K562 (cell line): ENCODE results near the gene TMEM214. TPM values are rescaled to one million over a fixed set of nuclear protein-coding genes. Genes with fewer than 3 reads are reported as not detected.

ENCODE experiments used
- ATF7 ChIP-seq: fragments of 450-650 bp; IDR thresholded peaks from 2 replicates; pipeline ENCODE4 v1.7.1; 2014; ENCODE audit warnings: mild to moderate bottlenecking, moderate library complexity
- CXXC5 ChIP-seq: fragments of 250-450 bp; sonication (Bioruptor Pico); IDR thresholded peaks from 2 replicates; pipeline ENCODE4 v1.8.0; 2022; ENCODE audit warnings: inconsistent platforms, mild to moderate bottlenecking, moderate library complexity
- DEAF1 ChIP-seq: fragments of 450-650 bp; formaldehyde crosslinking; IDR thresholded peaks from 2 replicates; pipeline ENCODE4 v1.4.0; 2020; ENCODE audit warnings: mild to moderate bottlenecking, moderate library complexity
- MBD2 ChIP-seq: sonication (generic); IDR thresholded peaks from 2 replicates; pipeline ENCODE4 v1.6.1; 2016; ENCODE audit warnings: low read depth, borderline replicate concordance
- PML ChIP-seq: IDR thresholded peaks from 2 replicates; pipeline ENCODE4 v1.6.1; 2012; ENCODE audit warnings: low read length, inconsistent platforms
- RFX1 ChIP-seq: fragments of 450-650 bp; IDR thresholded peaks from 2 replicates; pipeline ENCODE4 v1.6.1; 2016; ENCODE audit warnings: mild to moderate bottlenecking, moderate library complexity
- SMARCC2 ChIP-seq: fragments of 450-650 bp; IDR thresholded peaks from 2 replicates; pipeline ENCODE4 v1.6.1; 2017; ENCODE audit warnings: antibody characterized with exemption, moderate library complexity, mild to moderate bottlenecking, low read depth
- ZFP36 ChIP-seq: fragments of 150-350 bp; IDR thresholded peaks from 2 replicates; pipeline ENCODE4 v1.6.1; 2018; ENCODE audit warnings: low read length, low read depth; ENCODE audit not compliant: partially characterized antibody
- ZNF584 ChIP-seq: fragments of 200-800 bp; sonication (Bioruptor generic); IDR thresholded peaks from 2 replicates; pipeline ENCODE4 v1.6.1; 2016; ENCODE audit warnings: low read depth, mild to moderate bottlenecking, missing genetic modification characterization, missing compliant biosample characterization
- polyA plus RNA-seq, 8 experiments: library from polyadenylated mRNA; depleted of rRNA in 4 of 8; stranded (reverse) in 5 of 8; unstranded in 3 of 8; fragments of >200 nt; fragmentation: Nextera tagmentation in 2 of 8; fragmentation: Illumina TruSeq in 1 of 8; extraction: Ambion mirVana in 2 of 8; extraction: Trizol in 1 of 8; gene quantifications; 2 replicates each; pipeline versions ENCODE4 v1.2.1 to v1.2.3, GENCODE V29; 2011 to 2014; ENCODE audit warnings: inconsistent platforms in 1 of 8, missing spikeins in 1 of 8
- total RNA-seq, 7 experiments: library from RNA; depleted of rRNA in 6 of 7; stranded (reverse); fragments of >200 nt in 6 of 7; fragmentation: Illumina TruSeq in 2 of 7; extraction: Trizol in 2 of 7; gene quantifications; 2 replicates each; pipeline versions ENCODE4 v1.2.1 to v1.2.3, GENCODE V29; 2011 to 2021; ENCODE audit warnings: low replicate concordance in 1 of 7
- TF ChIP-seq, protein P1 (sequence below): fragments of 450-650 bp; formaldehyde crosslinking; IDR thresholded peaks from 2 replicates; pipeline ENCODE4 v1.4.0; 2020; ENCODE audit warnings: mild to moderate bottlenecking, moderate library complexity
- TF ChIP-seq, protein P2 (sequence below): fragments of 250-450 bp; sonication (Bioruptor Pico); IDR thresholded peaks from 2 replicates; pipeline ENCODE4 v1.9.0; 2021; ENCODE audit warnings: mild to moderate bottlenecking, inconsistent platforms
- TF ChIP-seq, protein P3 (sequence below): sonication (generic); formaldehyde crosslinking; IDR thresholded peaks from 2 replicates; pipeline ENCODE4 v1.8.0; 2022; ENCODE audit warnings: mild to moderate bottlenecking, missing genetic modification reagents

TMEM214 gene
- total and polyA plus RNA-seq, 9 of the 15 experiments (the other 6 are each of a cell fraction or from before 2014, with no cell fraction given), result 11.4 to 81.4 (median 44.1) TPM

DNA sequence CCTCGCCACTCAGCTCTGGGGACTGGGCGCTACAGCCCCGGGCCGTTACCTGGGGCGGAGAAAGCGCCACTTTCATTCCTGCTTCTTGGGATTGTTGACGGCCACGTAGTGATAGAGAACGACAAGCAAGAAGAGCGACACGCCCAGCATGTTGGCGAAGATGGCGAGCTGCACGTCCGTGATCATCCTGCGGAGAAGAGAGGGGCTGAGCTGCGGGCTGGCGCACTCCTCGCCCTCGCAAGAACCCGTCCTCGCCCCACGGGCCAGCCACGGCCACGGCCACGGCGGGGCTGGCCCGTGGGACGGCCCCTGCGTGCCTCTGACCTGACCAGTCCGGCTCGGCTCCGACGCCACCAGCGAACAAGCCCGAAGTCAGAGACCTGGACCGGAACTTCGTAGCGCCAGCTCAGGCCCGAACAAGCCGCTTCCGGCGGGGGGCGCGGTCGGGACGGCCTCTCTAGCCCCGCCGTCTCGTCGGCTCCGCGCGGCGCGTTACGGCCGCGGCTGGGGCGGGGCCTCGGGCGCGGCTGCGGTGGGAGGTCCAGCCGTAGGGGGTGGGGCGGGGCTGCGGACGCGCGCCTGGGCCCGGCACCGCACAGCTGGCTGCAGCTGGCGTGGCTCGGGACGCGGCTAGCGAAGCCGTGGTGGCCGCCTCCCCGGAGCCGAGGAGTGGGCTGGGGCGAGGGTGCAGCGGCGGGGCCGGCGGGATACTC, 38.7 kb downstream of the TMEM214 start, which contains the start of gene OST4 (continued):
- TF ChIP-seq DEAF1 (CRISPR knock-in tag), result peak; percentile 54
- TF ChIP-seq PML, result peak; percentile 61; the same call in 1 of the 2 replicates
- TF ChIP-seq RFX1, result no peak
- TF ChIP-seq, protein P1, sequence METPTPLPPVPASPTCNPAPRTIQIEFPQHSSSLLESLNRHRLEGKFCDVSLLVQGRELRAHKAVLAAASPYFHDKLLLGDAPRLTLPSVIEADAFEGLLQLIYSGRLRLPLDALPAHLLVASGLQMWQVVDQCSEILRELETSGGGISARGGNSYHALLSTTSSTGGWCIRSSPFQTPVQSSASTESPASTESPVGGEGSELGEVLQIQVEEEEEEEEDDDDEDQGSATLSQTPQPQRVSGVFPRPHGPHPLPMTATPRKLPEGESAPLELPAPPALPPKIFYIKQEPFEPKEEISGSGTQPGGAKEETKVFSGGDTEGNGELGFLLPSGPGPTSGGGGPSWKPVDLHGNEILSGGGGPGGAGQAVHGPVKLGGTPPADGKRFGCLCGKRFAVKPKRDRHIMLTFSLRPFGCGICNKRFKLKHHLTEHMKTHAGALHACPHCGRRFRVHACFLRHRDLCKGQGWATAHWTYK (CRISPR knock-in tag), result peak; percentile 99
- TF ChIP-seq ATF7, result peak; percentile 78; the same call in 1 of the 2 replicates
- TF ChIP-seq, protein P2, sequence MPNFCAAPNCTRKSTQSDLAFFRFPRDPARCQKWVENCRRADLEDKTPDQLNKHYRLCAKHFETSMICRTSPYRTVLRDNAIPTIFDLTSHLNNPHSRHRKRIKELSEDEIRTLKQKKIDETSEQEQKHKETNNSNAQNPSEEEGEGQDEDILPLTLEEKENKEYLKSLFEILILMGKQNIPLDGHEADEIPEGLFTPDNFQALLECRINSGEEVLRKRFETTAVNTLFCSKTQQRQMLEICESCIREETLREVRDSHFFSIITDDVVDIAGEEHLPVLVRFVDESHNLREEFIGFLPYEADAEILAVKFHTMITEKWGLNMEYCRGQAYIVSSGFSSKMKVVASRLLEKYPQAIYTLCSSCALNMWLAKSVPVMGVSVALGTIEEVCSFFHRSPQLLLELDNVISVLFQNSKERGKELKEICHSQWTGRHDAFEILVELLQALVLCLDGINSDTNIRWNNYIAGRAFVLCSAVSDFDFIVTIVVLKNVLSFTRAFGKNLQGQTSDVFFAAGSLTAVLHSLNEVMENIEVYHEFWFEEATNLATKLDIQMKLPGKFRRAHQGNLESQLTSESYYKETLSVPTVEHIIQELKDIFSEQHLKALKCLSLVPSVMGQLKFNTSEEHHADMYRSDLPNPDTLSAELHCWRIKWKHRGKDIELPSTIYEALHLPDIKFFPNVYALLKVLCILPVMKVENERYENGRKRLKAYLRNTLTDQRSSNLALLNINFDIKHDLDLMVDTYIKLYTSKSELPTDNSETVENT, result 0 out of 2 replicates have a peak, but pooled peaks have one; percentile 10
- 0 out of 2 replicates have a peak, but pooled peaks have one; percentile 27 for TF ChIP-seq SMARCC2
- peak; percentile 93 for TF ChIP-seq CXXC5 (CRISPR knock-in tag)
- 0 out of 2 replicates have a peak, but pooled peaks have one; percentile 44 for TF ChIP-seq ZNF584
- TF ChIP-seq, protein P3, sequence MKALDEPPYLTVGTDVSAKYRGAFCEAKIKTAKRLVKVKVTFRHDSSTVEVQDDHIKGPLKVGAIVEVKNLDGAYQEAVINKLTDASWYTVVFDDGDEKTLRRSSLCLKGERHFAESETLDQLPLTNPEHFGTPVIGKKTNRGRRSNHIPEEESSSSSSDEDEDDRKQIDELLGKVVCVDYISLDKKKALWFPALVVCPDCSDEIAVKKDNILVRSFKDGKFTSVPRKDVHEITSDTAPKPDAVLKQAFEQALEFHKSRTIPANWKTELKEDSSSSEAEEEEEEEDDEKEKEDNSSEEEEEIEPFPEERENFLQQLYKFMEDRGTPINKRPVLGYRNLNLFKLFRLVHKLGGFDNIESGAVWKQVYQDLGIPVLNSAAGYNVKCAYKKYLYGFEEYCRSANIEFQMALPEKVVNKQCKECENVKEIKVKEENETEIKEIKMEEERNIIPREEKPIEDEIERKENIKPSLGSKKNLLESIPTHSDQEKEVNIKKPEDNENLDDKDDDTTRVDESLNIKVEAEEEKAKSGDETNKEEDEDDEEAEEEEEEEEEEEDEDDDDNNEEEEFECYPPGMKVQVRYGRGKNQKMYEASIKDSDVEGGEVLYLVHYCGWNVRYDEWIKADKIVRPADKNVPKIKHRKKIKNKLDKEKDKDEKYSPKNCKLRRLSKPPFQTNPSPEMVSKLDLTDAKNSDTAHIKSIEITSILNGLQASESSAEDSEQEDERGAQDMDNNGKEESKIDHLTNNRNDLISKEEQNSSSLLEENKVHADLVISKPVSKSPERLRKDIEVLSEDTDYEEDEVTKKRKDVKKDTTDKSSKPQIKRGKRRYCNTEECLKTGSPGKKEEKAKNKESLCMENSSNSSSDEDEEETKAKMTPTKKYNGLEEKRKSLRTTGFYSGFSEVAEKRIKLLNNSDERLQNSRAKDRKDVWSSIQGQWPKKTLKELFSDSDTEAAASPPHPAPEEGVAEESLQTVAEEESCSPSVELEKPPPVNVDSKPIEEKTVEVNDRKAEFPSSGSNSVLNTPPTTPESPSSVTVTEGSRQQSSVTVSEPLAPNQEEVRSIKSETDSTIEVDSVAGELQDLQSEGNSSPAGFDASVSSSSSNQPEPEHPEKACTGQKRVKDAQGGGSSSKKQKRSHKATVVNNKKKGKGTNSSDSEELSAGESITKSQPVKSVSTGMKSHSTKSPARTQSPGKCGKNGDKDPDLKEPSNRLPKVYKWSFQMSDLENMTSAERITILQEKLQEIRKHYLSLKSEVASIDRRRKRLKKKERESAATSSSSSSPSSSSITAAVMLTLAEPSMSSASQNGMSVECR (CRISPR knock-in tag), result peak; percentile 79; the same call in 1 of the 2 replicates
- TF ChIP-seq ZFP36, result peak; percentile 8
- TF ChIP-seq MBD2, result peak; percentile 74; the same call in 1 of the 2 replicates
